ENCODE results near the gene SERBP1.

SERBP1 gene

DNA sequence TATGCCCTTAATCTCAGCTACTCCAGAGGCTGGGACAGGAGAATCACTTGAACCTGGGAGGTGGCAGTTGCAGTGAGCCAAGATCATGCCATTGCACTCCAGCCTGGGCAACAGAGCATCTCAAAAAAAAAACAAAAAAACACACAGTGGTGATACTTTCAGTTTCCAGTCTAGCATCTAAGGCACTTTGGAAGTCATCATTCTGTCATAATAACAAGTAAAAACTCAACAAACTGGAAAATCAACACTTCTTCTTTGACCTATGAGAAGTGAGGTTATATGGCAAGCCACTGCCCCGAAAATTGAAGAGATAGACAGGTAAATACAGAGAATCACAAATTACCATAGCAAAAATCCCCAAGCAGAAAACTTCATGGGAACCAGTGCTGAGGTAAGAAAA is 70.6 kb downstream of the SERBP1 start:
- DNase-seq: no peak

All from hematopoietic multipotent progenitor cell treated with erythropoietin and hydrocortisone succinate and interleukin-3 and kit ligand, for 8 days (in vitro differentiated cells).